Measurements from ENCODE around the gene DECR2. TPM values are rescaled to one million over a fixed set of nuclear protein-coding genes. Genes with fewer than 3 reads are reported as not detected.

The DECR2 gene
- total and polyA plus RNA-seq, 2 of the 13 experiments (the other 11 are each of a cell fraction or from before 2014, with no cell fraction given): 36.3 to 44.6 TPM

DNA sequence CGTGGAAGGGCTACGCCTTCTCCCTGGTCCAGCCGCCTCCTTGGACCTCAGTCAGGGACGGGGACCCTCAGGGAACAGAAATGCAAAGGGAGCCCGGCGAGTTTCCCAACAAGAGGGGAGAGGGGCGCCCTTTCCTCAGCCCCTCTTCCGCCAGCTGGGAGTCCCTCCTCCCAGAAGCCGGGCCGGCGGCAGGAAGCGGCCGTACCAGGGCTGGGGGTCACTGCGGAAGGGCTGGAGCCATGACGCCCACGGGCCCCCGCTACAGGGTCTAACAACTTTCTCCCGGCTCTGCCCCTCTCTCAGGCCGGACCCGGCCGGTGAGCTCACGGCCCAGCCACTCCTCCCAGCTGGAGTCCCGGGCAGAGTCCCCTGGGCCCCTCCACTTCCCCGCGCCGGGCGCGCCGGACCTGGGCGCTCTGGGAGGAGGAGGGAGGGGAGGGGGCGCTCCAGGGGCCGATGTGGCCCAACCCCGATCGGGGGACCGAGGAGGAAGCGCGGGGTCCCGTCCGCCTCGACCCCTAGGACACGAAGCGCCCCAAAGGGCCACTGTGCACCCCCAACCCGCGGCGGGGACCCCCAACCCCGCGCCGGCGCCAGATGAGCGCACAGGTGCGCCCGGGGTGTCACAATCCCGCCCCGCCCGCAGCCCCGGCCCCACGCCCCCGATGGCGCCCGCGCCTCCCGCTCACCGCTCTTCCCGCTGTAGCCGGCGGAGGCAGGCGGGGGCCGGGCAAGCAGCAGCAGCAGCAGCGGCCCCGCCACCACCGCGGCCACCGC is 20.5 kb upstream of the DECR2 start (continued):
- TF ChIP-seq ZBTB8A (CRISPR knock-in tag; IDR thresholded peaks at IDR 0.05; ENCODE audit: borderline replicate concordance, low read depth): no peak
- TF ChIP-seq ATF5 (CRISPR knock-in tag; IDR thresholded peaks at IDR 0.05; ENCODE audit: low read depth): no peak
- no peak for TF ChIP-seq HNRNPH1 (optimal IDR thresholded peaks at IDR 0.05; ENCODE audit: low read depth, low read length)
- TF ChIP-seq NRL (CRISPR knock-in tag; IDR thresholded peaks at IDR 0.05; ENCODE audit: borderline replicate concordance): no peak
- no peak for TF ChIP-seq TBL1XR1 (IDR thresholded peaks at IDR 0.05; ENCODE audit: borderline replicate concordance, low read length, partially characterized antibody)
- TF ChIP-seq PAXIP1 (CRISPR knock-in tag; conservative IDR thresholded peaks at IDR 0.05): peak; percentile 34; the same call in 1 of the 2 replicates
- no peak for TF ChIP-seq KLF9 (CRISPR knock-in tag; IDR thresholded peaks at IDR 0.05; ENCODE audit: low read depth)
- TF ChIP-seq MAFK (conservative IDR thresholded peaks at IDR 0.05 in 1 of 2, IDR thresholded peaks at IDR 0.05 in 1 of 2; ENCODE audit: low read length in 2 of 2): no peak
- TF ChIP-seq NBN (conservative IDR thresholded peaks at IDR 0.05): no peak
- TF ChIP-seq, protein P1, sequence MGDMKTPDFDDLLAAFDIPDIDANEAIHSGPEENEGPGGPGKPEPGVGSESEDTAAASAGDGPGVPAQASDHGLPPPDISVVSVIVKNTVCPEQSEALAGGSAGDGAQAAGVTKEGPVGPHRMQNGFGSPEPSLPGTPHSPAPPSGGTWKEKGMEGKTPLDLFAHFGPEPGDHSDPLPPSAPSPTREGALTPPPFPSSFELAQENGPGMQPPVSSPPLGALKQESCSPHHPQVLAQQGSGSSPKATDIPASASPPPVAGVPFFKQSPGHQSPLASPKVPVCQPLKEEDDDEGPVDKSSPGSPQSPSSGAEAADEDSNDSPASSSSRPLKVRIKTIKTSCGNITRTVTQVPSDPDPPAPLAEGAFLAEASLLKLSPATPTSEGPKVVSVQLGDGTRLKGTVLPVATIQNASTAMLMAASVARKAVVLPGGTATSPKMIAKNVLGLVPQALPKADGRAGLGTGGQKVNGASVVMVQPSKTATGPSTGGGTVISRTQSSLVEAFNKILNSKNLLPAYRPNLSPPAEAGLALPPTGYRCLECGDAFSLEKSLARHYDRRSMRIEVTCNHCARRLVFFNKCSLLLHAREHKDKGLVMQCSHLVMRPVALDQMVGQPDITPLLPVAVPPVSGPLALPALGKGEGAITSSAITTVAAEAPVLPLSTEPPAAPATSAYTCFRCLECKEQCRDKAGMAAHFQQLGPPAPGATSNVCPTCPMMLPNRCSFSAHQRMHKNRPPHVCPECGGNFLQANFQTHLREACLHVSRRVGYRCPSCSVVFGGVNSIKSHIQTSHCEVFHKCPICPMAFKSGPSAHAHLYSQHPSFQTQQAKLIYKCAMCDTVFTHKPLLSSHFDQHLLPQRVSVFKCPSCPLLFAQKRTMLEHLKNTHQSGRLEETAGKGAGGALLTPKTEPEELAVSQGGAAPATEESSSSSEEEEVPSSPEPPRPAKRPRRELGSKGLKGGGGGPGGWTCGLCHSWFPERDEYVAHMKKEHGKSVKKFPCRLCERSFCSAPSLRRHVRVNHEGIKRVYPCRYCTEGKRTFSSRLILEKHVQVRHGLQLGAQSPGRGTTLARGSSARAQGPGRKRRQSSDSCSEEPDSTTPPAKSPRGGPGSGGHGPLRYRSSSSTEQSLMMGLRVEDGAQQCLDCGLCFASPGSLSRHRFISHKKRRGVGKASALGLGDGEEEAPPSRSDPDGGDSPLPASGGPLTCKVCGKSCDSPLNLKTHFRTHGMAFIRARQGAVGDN (CRISPR knock-in tag; IDR thresholded peaks at IDR 0.05): peak; percentile 64
- no peak for TF ChIP-seq ZNF564 (CRISPR knock-in tag; IDR thresholded peaks at IDR 0.05)
- no peak for TF ChIP-seq ATF2 (CRISPR knock-in tag; IDR thresholded peaks at IDR 0.05)
- TF ChIP-seq SOX13 (IDR thresholded peaks at IDR 0.05): no peak
- no peak for TF ChIP-seq SOX13 (CRISPR knock-in tag; conservative IDR thresholded peaks at IDR 0.05 in 1 of 2, IDR thresholded peaks at IDR 0.05 in 1 of 2)
- TF ChIP-seq, protein P2, sequence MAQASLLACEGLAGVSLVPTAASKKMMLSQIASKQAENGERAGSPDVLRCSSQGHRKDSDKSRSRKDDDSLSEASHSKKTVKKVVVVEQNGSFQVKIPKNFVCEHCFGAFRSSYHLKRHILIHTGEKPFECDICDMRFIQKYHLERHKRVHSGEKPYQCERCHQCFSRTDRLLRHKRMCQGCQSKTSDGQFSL (CRISPR knock-in tag; IDR thresholded peaks at IDR 0.05): no peak; the same call in 1 of the 2 replicates

Measured in HepG2 (cell line).